ENCODE results near the gene TNS2. TPM values are rescaled to one million over a fixed set of nuclear protein-coding genes. Genes with fewer than 3 reads are reported as not detected.

Gene TNS2
- total and polyA plus RNA-seq, 2 of the 13 experiments (the other 11 are each of a cell fraction or from before 2014, with no cell fraction given), result 8.9 to 20.4 TPM

- TF ChIP-seq ZNF776 (CRISPR knock-in tag; IDR thresholded peaks at IDR 0.05), result no peak
- no peak for TF ChIP-seq SP2 (CRISPR knock-in tag; IDR thresholded peaks at IDR 0.05)
- peak; percentile 67; the same call in 1 of the 2 replicates for TF ChIP-seq KDM1A (CRISPR knock-in tag; IDR thresholded peaks at IDR 0.05)
- TF ChIP-seq KMT2B (CRISPR knock-in tag; IDR thresholded peaks at IDR 0.05), result no peak
- TF ChIP-seq CEBPB (IDR thresholded peaks at IDR 0.05; ENCODE audit: borderline replicate concordance, low read depth, low read length), result no peak
- no peak for TF ChIP-seq NCOA5 (CRISPR knock-in tag; IDR thresholded peaks at IDR 0.05)
- no peak for TF ChIP-seq SRY (CRISPR knock-in tag; IDR thresholded peaks at IDR 0.05)
- no peak for TF ChIP-seq TOE1 (CRISPR knock-in tag; IDR thresholded peaks at IDR 0.05)
- TF ChIP-seq NFKBIZ (CRISPR knock-in tag; IDR thresholded peaks at IDR 0.05), result peak; percentile 36; the same call in 1 of the 2 replicates
- peak; percentile 67 for TF ChIP-seq HOXA3 (CRISPR knock-in tag; IDR thresholded peaks at IDR 0.05)
- TF ChIP-seq SP5 (CRISPR knock-in tag; IDR thresholded peaks at IDR 0.05; ENCODE audit: borderline replicate concordance, low read depth), result 0 out of 2 replicates have a peak, but pooled peaks have one; percentile 40
- peak; percentile 62; the same call in 1 of the 2 replicates for TF ChIP-seq MYC (CRISPR knock-in tag; IDR thresholded peaks at IDR 0.05; ENCODE audit: borderline replicate concordance)
- TF ChIP-seq NFYC (CRISPR knock-in tag; IDR thresholded peaks at IDR 0.05), result no peak
- TF ChIP-seq HNRNPH1 (optimal IDR thresholded peaks at IDR 0.05; ENCODE audit: low read depth, low read length), result no peak
- no peak for TF ChIP-seq TBL1XR1 (IDR thresholded peaks at IDR 0.05; ENCODE audit: borderline replicate concordance, low read length, partially characterized antibody)
- TF ChIP-seq SALL2 (CRISPR knock-in tag; IDR thresholded peaks at IDR 0.05), result no peak
- TF ChIP-seq NONO (IDR thresholded peaks at IDR 0.05), result no peak
- TF ChIP-seq NONO (CRISPR knock-in tag; conservative IDR thresholded peaks at IDR 0.05), result peak; percentile 52; the same call in 1 of the 2 replicates
- no peak; the same call in 1 of the 2 replicates for TF ChIP-seq ARID4A (CRISPR knock-in tag; IDR thresholded peaks at IDR 0.05; ENCODE audit: borderline replicate concordance)
- TF ChIP-seq U2AF1 (optimal IDR thresholded peaks at IDR 0.05; ENCODE audit: low read depth, low read length), result no peak
- no peak for TF ChIP-seq ZNF615 (CRISPR knock-in tag; IDR thresholded peaks at IDR 0.05; ENCODE audit: borderline replicate concordance)
- TF ChIP-seq KMT2A (CRISPR knock-in tag; IDR thresholded peaks at IDR 0.05), result no peak
- TF ChIP-seq ZNF18 (CRISPR knock-in tag; IDR thresholded peaks at IDR 0.05; ENCODE audit: insufficient replicate concordance), result no peak
- TF ChIP-seq CSRNP2 (CRISPR knock-in tag; conservative IDR thresholded peaks at IDR 0.05; ENCODE audit: low read depth), result no peak
Observed at GRCh38 chr12:53103860-53104305, 54.0 kb downstream of the TNS2 start (continued).

All from HepG2 (cell line).